Stimulated activated CD8-positive, alpha-beta memory T cell treated with anti-CD3 and anti-CD28 coated beads, Interleukin-4, amount 100 ng/mL, for 1 hour (primary cell): Measurements from ENCODE around the gene KCNH1.

Source experiments
- DNase-seq, 2 donors: peaks; one replicate each; pipeline ENCODE4 v3.0.0-alpha.2; 2020; ENCODE audit warnings: low read depth in 2 of 2, low spot score in 1 of 2

KCNH1 gene

DNA sequence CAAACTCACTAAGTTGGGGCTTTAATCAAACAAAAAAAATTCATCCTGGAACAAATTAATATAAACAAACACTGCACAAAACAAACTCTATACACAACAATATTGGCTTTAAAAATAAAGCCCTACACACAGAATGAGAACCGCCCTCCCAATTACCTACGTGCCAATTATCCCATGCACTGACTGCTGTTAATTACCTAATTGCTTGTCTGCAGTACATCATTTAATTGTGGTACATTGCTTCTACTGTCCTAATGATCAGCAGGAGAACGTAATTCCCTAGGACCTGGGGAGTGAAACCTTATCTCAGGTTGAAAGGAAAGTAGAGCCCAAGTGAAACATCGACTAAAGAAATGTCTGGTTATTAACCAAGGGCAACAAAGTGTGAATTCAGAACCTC is 364.5 kb downstream of the KCNH1 start:
- DNase-seq = no peak

DNA sequence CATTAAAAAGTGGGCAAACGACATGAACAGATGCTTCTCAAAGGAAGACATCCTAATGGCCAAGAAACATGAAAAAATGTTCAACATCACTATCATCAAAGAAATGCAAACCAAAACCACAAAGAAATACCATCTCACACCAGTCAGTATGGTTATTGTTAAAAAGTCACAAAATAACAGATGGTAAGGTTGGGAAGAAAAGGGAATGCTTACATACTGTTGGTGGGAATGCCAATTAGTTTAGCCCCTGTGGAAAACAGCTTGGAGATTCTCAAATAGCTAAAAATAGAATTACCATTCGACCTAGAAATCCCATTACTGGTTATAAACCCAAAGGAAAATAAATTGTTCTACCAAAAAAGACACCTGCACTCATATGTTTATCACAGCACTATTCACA is 369.4 kb downstream of the KCNH1 start:
- DNase-seq = no peak

DNA sequence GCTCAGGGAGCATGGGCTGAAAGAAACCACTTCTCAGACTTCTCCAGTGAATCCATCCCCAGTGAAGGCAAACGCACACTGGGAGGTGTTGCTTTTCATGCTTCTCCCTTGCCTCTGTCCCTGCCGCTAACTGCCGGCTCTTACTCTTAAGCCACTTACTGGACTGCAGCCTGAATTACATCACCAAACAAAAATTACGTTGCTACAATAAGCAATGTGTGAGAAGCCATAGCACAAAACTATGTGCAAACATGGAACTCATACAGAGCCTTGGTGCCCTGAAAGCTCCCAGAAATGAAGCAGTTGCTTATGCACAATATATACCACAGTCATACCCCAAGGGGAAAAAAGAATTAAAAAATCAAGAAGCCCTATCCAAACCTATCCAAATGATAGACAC is 375.2 kb downstream of the KCNH1 start:
- no peak for DNase-seq

DNA sequence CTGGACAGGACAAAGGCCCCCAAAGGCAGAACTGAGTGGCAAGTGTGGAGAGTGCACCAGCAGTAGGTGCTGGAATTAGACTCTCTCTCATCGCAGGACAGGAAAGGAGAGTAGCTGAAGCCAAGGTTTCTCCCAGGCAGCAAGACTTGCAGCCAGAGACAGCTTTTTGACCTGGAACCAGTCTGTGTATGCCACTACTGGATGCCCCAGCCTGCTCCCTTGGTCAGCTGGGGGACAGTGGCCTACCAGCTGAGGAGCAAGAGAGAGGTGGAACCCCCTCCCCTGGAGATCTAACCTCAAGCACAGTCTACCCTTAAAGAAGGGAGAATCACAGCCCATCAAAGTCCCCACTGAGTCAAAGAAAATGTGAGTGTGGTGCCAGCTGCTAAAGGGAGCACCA is 375.7 kb downstream of the KCNH1 start:
- no peak for DNase-seq

DNA sequence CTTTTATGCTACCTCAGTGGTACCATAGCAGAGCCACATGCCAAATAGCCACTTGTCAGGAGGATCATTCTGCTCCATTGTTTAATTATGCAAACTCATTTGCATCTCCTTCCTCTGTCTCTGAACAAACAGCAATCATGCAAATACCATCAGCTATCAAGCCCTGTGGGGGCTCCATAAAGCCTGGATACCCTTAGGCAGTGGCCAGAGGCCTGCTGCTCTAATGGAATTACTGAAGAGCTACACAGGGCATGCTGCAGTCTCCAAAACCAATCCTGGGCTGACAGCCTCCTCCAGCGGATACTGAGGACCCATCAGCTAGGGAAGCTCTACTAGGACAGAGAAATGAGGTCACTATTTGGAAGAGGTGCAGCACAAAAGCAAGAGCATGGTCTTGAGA is 376.3 kb downstream of the KCNH1 start:
- no peak for DNase-seq

DNA sequence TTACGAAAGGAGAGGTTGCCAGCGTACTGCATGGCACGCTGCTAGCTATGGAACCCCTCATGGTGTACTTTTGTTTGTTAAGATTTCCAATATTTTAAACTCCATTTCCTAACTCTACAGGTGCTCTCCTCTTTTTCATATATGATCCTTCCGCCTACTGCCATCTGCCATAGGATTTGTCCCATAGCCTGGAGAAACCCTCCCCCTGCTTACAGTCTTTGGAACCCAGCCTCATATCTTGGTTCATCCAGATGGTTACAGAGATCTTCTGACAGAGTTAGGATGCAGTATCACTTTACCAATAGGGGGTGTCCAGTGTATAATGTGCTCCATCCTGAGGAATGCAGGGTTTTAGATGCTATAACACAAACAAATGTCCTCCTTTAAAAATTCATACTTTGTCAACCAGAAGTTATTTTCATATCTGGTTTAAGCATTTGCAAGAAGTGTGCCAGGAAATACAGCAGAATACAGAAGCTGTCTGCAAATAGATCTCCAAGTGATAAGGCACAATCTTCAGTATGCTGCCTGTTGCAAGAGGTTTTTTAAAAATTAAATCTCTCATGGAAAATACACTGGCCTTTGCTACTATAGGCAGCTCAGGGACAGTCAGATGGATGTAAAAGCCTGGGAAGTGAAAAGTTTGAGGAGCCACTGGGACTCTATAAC is 377.8 kb downstream of the KCNH1 start:
- DNase-seq = no peak

DNA sequence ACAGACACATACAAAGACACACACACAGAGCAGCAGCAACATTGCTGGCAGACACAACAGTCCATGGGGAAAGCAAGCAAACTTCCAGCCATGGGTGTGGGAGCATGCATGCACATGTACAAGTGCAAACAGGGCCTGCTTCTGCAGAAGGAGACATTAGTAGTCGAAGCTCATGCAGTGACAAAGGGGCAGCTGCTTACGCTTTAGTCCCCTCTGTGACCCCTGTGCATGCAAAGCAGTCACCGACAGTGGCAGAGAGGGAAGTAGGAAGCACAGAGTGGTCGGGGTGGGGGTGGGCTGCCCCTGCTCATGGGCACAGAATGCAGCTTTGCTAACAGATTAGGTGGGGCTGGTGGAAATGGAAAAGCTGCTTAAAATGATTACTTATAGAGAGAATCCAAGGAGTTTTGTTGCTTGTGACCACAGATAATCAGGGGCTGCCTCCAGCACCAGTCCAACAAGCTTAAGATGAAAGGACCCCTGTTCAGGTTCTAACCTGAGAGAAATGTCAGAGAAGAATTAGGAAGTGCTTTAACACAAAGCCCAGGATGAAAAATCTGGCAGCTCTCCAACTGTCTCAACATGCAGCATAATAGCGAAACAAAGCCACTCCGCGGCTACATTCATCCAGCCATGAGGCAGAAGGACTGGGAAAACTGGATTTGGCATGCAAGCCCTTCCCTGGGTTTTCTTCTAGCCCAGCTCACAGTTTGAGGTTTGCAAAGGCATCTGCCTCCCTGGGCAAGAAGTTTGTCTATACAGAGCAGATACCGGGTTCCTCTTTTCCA is 378.9 kb downstream of the KCNH1 start:
- DNase-seq = no peak

DNA sequence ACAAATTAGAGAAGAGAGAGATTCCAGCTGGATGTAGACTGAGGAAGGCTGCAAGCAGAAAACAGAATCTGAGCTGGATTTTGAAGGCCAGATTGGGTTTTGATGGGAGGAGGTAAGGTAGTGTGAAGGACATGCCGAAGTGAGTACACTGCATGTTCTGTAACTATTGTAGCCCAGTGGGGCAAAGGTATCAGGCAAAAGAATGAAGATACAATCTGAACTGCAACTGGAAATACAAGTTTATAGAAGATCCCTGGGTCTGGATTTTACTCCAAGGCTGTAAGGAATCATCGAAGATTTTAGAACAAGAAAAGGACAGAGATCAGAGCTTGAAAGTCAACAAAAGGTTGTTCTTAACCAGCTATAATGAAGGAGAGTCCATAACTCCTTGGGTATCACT is 382.0 kb downstream of the KCNH1 start:
- no peak for DNase-seq

DNA sequence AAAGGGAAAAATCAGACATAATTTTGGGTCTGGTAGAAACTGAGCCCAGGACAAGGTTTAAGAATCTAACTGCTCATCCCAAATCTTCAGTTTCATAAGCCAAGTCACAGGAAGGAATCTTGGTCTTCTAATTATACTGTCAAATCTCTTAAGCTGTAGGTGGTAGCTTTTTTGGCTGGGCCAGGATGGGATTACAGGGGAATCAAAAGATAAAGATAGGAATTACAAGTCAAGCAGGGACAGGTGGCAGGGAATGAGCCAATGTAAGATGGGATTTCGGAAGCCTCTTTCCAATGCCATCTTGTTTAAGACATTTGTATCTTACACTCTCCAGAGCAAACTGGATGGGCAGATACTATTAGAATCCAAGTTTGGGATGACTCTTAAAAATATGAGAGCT is 383.5 kb downstream of the KCNH1 start:
- no peak for DNase-seq

DNA sequence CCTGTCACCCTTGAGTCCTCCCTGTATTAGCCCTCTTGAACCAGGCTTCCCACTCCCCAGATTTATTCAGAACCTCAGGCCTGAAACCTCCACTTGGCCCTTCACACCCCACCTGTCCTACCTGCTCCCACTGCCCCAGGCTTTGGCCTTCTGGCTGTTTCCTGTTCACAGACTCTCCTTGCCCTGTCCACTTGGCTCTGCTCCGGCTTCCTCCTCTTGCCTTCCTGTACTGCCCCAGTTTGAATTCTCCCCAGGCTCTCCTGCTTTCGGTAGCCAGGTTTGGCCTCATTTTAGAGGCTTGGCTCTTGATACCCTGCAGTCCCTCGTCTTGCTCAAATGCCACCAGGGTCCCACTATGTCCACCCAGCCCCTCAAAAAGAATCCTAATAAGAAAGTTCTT is 385.2 kb downstream of the KCNH1 start:
- DNase-seq = no peak

DNA sequence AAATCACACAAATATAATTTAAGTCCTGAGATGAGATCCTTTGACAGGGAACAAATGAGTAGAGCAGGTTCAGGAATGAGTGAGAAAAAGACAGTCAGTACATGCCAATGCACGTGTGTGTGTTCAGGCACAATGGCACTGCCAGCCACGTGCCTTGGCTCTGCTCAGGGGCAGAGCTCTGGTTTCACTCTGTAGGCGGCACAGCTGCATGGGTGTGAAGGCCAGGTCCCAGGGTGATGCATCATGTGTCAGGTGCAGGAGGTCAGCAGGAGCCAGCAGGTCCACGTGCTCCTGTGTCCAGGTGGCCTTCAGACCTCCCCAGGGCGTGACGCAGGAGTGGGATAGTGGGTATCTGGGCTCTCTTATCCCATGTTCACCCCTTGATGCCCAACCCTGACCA is 386.1 kb downstream of the KCNH1 start:
- DNase-seq = no peak

DNA sequence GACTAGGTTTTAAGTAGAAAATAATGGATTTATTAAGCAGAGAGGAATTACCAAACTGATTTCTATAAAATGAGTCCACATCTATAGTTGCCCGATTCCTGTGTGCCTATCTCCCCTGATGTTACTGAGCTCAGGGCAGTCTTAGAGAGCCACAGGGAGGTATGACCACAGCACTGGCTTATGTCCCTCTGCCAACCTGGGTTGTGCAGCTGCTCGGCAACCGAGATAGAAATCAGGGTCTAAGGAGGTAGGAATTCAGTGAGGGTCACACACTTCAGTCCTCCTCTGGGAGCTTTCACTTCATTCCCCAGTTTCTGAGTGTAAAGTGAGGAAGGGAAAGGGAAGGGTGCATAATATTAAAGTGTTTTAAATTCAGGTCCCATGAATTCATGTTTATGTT is 386.8 kb downstream of the KCNH1 start:
- no peak for DNase-seq

DNA sequence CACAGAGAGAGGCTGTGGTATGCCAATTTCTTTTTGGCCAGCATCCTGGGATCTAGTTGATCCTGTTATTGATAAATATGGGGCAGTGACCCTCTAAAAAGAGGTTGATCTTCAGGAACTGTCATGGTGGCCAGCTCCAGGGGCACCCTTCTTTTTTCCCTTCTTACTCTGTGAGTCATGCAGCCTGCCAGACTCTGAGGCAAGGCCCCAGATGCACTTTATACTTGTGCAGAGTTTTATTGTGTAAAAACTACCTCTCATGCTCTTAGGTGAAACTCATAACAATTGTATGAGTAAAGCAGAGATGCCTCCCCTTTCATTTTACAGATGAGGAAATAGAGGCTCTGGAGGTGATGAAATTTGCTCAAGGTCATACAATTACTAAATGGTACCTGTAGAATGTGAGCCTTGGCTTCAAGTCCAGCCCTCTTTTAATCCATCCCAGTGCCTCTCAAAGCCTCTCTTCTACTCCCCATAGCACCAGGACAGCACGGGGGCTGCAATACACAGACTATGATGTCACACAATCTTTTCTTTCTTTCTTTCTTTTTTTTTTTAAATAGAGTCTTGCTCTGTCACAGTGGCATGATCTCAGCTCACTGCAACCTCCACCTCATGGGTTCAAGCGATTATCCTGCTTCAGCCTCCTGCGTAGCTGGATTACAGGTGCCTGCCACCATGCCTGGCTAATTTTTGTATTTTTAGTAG is 387.8 kb downstream of the KCNH1 start:
- no peak for DNase-seq

DNA sequence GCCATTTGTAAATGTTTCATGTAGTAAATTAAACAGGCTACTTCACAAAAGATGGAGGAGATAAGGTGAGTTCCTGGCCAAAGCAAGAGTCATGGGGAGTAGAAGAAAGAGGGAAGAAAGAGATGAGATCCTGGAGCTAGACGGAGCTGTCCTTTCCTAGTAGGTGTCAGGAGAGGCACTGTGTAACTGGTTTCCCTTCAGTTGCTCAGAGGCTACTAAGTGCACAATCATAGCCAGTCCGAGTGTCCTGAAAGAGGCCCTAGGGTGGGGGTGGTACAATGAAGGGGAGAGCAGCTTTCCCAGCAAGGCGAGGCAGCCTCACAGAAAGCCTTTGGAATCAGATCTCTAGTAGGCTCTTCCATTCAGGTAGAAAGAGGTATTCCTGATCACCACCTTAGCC is 390.9 kb downstream of the KCNH1 start:
- DNase-seq = no peak

DNA sequence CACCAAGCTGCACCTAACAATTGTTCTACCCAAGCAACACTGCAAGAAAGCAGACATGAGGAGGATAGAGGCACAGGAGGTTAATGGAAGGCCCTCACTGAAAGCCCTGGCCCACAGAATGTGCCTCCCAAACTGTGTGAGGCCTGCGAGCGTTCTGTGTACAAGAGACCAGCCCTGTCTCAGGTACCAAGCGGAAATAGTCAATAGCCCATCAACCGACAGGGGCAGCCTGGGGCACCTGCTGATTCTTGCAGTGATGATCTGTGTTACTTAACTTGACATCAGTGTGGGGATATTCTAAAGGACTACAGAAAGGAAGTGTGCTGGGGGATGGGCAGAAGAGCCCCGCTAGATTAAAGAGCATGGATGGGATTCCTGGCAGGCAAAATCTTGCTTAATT is 392.4 kb downstream of the KCNH1 start:
- no peak for DNase-seq

DNA sequence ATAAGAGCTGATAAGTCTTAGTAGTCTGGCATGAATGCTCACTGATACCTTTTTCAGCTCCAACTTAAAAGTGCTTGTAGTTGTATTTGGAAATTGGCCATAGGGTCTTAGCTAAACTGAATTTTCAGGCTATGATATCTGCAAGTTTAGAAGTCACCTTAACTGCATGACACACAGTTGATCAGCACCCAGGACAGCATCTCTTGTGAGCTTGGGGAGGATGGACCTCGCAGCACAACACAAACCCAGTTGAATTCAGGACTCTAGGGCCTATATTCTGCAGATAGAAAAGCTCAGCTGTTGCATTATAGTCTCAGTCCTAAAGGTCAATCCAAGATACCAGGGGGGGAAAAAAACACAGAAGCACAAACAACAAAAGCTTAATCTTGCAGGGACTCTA is 394.3 kb downstream of the KCNH1 start:
- no peak for DNase-seq

DNA sequence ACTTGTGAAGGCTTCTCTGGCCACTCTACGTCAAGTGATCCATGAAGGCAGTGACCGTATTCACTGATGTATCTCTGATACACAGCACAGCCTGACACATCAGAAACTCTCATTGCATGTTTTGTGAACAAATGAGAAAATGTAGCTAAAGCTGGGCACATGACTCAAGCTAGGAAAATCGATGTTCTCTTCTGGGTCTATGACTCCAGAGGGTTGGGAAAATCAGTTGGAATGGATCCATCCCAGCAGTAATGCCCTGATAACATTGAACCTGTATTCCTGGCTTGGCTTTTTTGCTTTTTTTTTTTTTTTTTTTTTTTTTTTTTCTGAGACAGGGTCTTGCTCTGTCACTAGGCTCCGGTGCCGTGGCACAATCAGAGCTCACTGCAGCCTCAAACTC is 395.7 kb downstream of the KCNH1 start:
- no peak for DNase-seq

DNA sequence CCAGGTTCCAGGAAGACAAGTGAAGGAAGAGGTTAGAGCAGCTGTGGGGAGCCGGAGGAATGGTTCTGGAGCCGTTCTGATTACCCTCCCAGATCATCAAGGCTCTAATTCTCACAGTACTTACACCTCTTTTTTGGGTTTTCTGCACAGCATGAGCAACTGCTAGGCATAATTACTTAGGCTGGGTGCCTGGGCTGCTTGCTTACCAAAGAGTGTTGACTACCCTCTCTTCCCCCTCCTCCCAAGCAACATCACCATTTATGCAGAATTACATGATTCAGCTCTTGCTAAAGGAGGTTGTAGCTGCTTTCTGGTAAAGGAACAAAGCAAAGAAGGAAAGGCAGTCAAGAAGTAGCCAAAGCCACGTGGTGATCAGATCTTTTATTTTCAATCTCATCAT is 397.2 kb downstream of the KCNH1 start:
- no peak for DNase-seq

DNA sequence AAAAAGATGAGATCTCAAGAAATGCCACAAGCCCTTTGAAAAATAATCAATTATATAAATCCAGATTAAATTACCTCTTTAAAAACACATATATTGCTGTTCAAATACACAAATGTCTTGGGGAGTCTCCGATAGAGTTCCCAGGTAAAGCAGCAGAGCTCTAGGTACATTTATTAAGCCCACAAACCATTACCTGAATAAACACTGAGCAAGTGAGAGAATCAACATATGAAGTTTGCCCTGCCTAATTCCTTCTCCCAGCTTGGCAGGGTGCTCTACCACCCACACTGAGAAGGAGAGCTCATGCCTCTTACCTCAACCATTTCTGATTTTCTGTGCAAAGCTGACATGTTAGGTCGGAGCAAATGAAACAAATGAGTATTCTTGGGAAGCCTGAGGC is 402.4 kb downstream of the KCNH1 start:
- DNase-seq = no peak

DNA sequence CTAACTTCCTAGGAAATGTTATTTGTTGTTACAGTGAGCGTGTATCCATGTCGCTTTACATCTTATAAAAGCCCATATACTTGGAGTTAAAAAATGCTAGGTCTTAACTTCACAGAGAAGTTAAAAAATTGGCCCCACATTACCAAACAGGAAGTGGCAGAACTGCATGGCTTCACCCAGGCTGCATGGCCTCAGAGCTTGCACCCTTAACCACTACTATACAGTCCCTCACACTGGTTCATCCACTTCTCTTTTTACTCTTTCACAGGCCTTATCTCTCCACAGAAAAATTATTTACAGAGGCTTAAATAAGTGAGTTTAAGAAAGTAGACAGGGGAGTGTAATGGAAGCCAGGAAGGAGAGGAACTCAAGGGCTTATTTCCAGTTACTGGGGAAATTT is 402.8 kb downstream of the KCNH1 start:
- DNase-seq = no peak

DNA sequence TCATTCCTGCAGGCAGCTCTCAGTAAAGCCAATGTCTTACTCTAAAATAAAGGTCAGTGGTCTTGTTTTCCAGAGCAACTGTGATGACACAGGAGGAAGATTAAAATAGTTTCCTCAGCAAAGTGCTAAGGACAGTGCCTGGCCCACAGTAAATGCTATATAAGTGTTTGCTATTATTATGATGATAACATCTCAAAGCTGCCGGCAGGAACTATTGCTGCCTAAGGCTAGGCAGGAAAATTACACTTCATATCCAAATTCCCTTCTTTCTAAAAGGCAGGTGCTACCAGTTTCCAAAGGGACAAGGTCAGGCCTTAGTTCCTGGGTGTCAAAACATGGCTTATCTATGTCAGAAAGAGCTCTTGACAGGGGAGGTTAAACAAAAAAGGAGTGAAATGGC is 403.9 kb downstream of the KCNH1 start:
- DNase-seq = no peak

DNA sequence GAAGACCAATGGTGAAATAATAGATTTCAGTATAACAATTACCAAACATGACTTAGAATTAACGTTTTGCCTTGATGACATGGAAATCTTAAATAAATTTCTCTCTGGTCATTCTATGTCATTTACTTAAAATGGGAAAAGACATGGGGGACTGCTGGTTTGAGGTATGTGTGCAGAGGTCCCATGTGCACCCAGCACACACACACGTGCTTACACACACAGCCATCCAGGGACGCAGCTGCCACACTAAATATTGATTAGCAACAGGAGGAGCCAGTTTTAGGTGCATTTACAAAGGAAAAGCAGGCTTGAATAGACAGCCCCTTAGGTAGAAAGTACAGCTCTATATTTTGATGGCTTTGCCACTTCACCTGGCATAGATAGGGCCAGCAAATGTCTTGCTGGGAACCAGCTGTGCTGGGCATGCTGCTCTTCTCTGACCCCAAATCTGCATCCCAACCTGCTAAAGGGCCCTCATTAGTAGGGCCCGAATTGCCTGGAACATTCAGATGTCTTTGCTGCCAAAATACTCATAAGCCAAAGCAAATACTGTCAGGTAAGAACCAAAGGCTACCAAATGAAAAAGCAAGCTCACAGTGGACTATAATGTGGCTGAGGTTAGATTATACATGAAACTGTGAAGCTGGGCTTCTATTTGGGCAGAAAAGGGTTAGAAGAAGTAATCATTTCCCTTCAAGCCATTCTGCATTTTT is 405.4 kb downstream of the KCNH1 start:
- no peak for DNase-seq
